Stimulated activated naive CD8-positive, alpha-beta T cell treated with anti-CD3 and anti-CD28 coated beads, Interleukin-15, Interleukin-2, amounts not matched to agents 100 ng/mL and 50 ng/mL, for 24 hours (primary cell): ENCODE measurements around the gene NABP2.
A peak's percentile ranks its signal among the peaks of the same experiment; 100 is the strongest.
"Not testable (repeated sequence)": the region's sequence is repeated elsewhere in the genome, so short reads cannot be mapped to it uniquely, and the experiment has no call there.

Experiments
- H3K27ac Mint-ChIP-seq: one replicate; pipeline ENCODE4 v1.8.0; 2021; ENCODE audit warnings: mild to moderate bottlenecking, mixed read lengths
- H3K27me3 Mint-ChIP-seq: one replicate; pipeline ENCODE4 v1.8.0; 2021; ENCODE audit warnings: mixed read lengths
- H3K36me3 Mint-ChIP-seq: one replicate; pipeline ENCODE4 v1.8.0; 2021; ENCODE audit warnings: low read depth, mixed read lengths
- H3K4me1 Mint-ChIP-seq: one replicate; pipeline ENCODE4 v1.8.0; 2021; ENCODE audit warnings: low read depth, mixed read lengths
- H3K4me3 Mint-ChIP-seq: one replicate; pipeline ENCODE4 v1.8.0; 2021; ENCODE audit warnings: mild to moderate bottlenecking, mixed read lengths
- H3K9me3 Mint-ChIP-seq: one replicate; pipeline ENCODE4 v1.8.0; 2021; ENCODE audit warnings: mixed read lengths

The NABP2 gene

GRCh38 chr12:56267443-56268071 is 43.4 kb downstream of the NABP2 start:
- H3K27me3 Mint-ChIP-seq, result no peaks in the 10 kb centered on the region
- peaks cover 17% of the 10 kb centered on the region for H3K4me1 Mint-ChIP-seq
- H3K4me3 Mint-ChIP-seq, result peak overlapping the region; percentile 86
- H3K36me3 Mint-ChIP-seq, result peaks cover 19% of the 10 kb centered on the region
- H3K9me3 Mint-ChIP-seq, result no peaks in the 10 kb centered on the region
- no peak overlapping the region for H3K27ac Mint-ChIP-seq

- H3K9me3 Mint-ChIP-seq, result no peaks in the 10 kb centered on the region
- no peak overlapping the region for H3K4me3 Mint-ChIP-seq
- no peak overlapping the region for H3K27ac Mint-ChIP-seq
- H3K36me3 Mint-ChIP-seq, result peaks cover 46% of the 10 kb centered on the region
- H3K4me1 Mint-ChIP-seq, result peaks cover 13% of the 10 kb centered on the region
- no peaks in the 10 kb centered on the region for H3K27me3 Mint-ChIP-seq
These were observed 46.9 kb downstream of the NABP2 start for GRCh38 chr12:56271031-56271430.

GRCh38 chr12:56272468-56272867 is 48.3 kb downstream of the NABP2 start:
- not testable (repeated sequence) for H3K27me3 Mint-ChIP-seq, H3K9me3 Mint-ChIP-seq

GRCh38 chr12:56274299-56274698 is 50.2 kb downstream of the NABP2 start:
- H3K27ac Mint-ChIP-seq, result no peak overlapping the region
- no peak overlapping the region for H3K4me3 Mint-ChIP-seq
- H3K36me3 Mint-ChIP-seq, result peaks cover 62% of the 10 kb centered on the region

More at GRCh38 chr12:56272468-56272867, 48.3 kb downstream of the NABP2 start:
- not testable (repeated sequence) for H3K27ac Mint-ChIP-seq, H3K4me3 Mint-ChIP-seq, H3K4me1 Mint-ChIP-seq
- peaks cover 50% of the 10 kb centered on the region for H3K36me3 Mint-ChIP-seq

GRCh38 chr12:56278905-56279304 is 54.8 kb downstream of the NABP2 start:
- H3K36me3 Mint-ChIP-seq, result peaks cover 64% of the 10 kb centered on the region
- no peak overlapping the region for H3K4me3 Mint-ChIP-seq
- no peaks in the 10 kb centered on the region for H3K27me3 Mint-ChIP-seq
- H3K27ac Mint-ChIP-seq, result no peak overlapping the region
- H3K9me3 Mint-ChIP-seq, result no peaks in the 10 kb centered on the region
- no peaks in the 10 kb centered on the region for H3K4me1 Mint-ChIP-seq

More at GRCh38 chr12:56274299-56274698, 50.2 kb downstream of the NABP2 start:
- H3K4me1 Mint-ChIP-seq, result no peaks in the 10 kb centered on the region
- no peaks in the 10 kb centered on the region for H3K27me3 Mint-ChIP-seq
- H3K9me3 Mint-ChIP-seq, result no peaks in the 10 kb centered on the region
